Smooth muscle cell (in vitro differentiated cells): Measurements from ENCODE around the gene ZNF462. TPM values are rescaled to one million over a fixed set of nuclear protein-coding genes. Genes with fewer than 3 reads are reported as not detected.

ENCODE experiments used
- DNase-seq: peaks from one replicate; lab custom pipeline; 2025; ENCODE audit not compliant: unreplicated experiment; lab: John Stamatoyannopoulos, UW
- H2AFZ ChIP-seq: fragments of 200-600 bp; sonication (generic); 2 replicates; pipeline ENCODE4 v1.6.0; 2016; ENCODE audit warnings: antibody characterized with exemption, low read depth, mild to moderate bottlenecking
- H3F3A ChIP-seq: fragments of 200-600 bp; sonication (generic); 2 replicates; pipeline ENCODE4 v1.6.0; 2017; ENCODE audit warnings: antibody characterized with exemption, low read depth
- H3K27ac ChIP-seq: fragments of 200-600 bp; sonication (generic); 2 replicates; pipeline ENCODE4 v1.5.1; 2016; ENCODE audit warnings: low read depth, mild to moderate bottlenecking
- H3K27me3 ChIP-seq: fragments of 200-600 bp; sonication (generic); 2 replicates; pipeline ENCODE4 v1.6.1; 2016; ENCODE audit warnings: low read depth, mild to moderate bottlenecking
- H3K36me3 ChIP-seq: fragments of 200-600 bp; sonication (generic); 2 replicates; pipeline ENCODE4 v1.5.1; 2016; ENCODE audit warnings: low read depth
- H3K4me1 ChIP-seq: fragments of 200-600 bp; sonication (generic); 2 replicates; pipeline ENCODE4 v1.5.1; 2016; ENCODE audit warnings: low read depth
- H3K4me2 ChIP-seq: fragments of 200-600 bp; sonication (generic); 2 replicates; pipeline ENCODE4 v1.6.0; 2016; ENCODE audit warnings: mild to moderate bottlenecking
- H3K4me3 ChIP-seq: fragments of 200-600 bp; sonication (generic); 2 replicates; pipeline ENCODE4 v1.5.1; 2016; ENCODE audit warnings: mild to moderate bottlenecking
- H3K79me2 ChIP-seq: fragments of 200-600 bp; sonication (generic); 2 replicates; pipeline ENCODE4 v1.6.0; 2016; ENCODE audit warnings: low read depth, mild to moderate bottlenecking
- H3K9ac ChIP-seq: fragments of 200-600 bp; sonication (generic); 2 replicates; pipeline ENCODE4 v1.6.0; 2016; ENCODE audit warnings: low read depth
- H3K9me3 ChIP-seq: fragments of 200-600 bp; sonication (generic); replicated peaks from 2 replicates; pipeline ENCODE4 v1.5.1; 2016; ENCODE audit warnings: low read depth
- H4K20me1 ChIP-seq: fragments of 200-600 bp; sonication (generic); 2 replicates; pipeline ENCODE4 v1.6.0; 2016; ENCODE audit warnings: low read depth
- CTCF ChIP-seq: fragments of 200-600 bp; sonication (generic); IDR thresholded peaks from 2 replicates; pipeline ENCODE4 v1.5.1; 2017; ENCODE audit warnings: borderline replicate concordance, mild to moderate bottlenecking, antibody characterized with exemption; ENCODE audit not compliant: insufficient read depth, poor library complexity, severe bottlenecking
- WGBS: methylation state at CpG from one replicate; pipeline ENCODE4 v1.1.7; 2016; ENCODE audit warnings: low lambda C conversion rate; 5-methylcytosine and 5-hydroxymethylcytosine counted together
- polyA plus RNA-seq: library from polyadenylated mRNA; unstranded; fragments of >200 nt; fragmentation: Nextera tagmentation; extraction: Ambion mirVana; gene quantifications from 2 replicates; pipeline ENCODE4 v1.2.1, GENCODE V29; 2016
- total RNA-seq: library from RNA; depleted of rRNA; stranded (reverse); fragments of >200 nt; gene quantifications from 2 replicates; pipeline ENCODE4 v1.2.3, GENCODE V29; 2014

Gene ZNF462
- total and polyA plus RNA-seq, 2 experiments from 2014 or later, result 9.1 to 32.2 TPM

- Histone ChIP-seq H3K9me3 (no peaks in the 10 kb centered on the region), H3F3A (no peaks in the 10 kb centered on the region), H3K4me2 (no peak overlapping the region), H4K20me1 (no peaks in the 10 kb centered on the region), H3K4me3 (no peak overlapping the region), H3K27ac (no peak overlapping the region), H3K79me2 (no peaks in the 10 kb centered on the region), H3K4me1 (peaks cover 11% of the 10 kb centered on the region), H3K36me3 (no peaks in the 10 kb centered on the region), H3K9ac (no peak overlapping the region), H2AFZ (no peak overlapping the region), H3K27me3 (no peaks in the 10 kb centered on the region)
- no peak for TF ChIP-seq CTCF
- DNase-seq, result no peak
- WGBS, result 73% methylated on average over 2 of the region's 2 CpGs
Observed at GRCh38 chr9:107049803-107050184, 186.8 kb downstream of the ZNF462 start.

DNA sequence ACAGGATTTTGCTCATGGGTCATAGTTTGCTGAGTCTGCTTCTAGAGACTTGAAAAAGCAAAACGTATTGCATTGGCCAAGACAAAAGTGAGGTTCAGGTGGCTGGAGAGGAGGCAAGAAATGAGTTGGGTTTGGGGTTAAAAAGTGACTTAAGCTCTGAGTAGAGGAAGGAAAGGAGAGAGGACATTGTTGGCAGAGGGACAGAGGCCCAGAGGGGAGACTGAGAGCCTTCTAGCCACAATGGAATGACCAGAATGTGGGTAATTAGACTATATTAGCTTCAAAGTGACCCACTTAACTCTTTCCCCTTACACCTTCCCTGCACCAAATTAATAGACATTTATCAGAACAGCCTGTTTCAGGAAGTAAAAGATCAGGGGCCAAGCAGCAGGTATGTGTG is 188.4 kb downstream of the ZNF462 start:
- H3K4me3 ChIP-seq, result no peak overlapping the region
- 69% methylated on average over 1 of the region's 1 CpG for WGBS
- H3K9me3 ChIP-seq, result no peaks in the 10 kb centered on the region
- no peaks in the 10 kb centered on the region for H3K27me3 ChIP-seq
- H3K4me2 ChIP-seq, result no peak overlapping the region
- no peaks in the 10 kb centered on the region for H3F3A ChIP-seq
- H3K9ac ChIP-seq, result no peak overlapping the region
- no peak for DNase-seq
- no peak overlapping the region for H3K27ac ChIP-seq
- no peaks in the 10 kb centered on the region for H3K79me2 ChIP-seq
- no peaks in the 10 kb centered on the region for H3K36me3 ChIP-seq
- no peaks in the 10 kb centered on the region for H4K20me1 ChIP-seq
- H2AFZ ChIP-seq, result no peak overlapping the region
- peaks cover 11% of the 10 kb centered on the region for H3K4me1 ChIP-seq
- no peak for TF ChIP-seq CTCF

GRCh38 chr9:107054146-107054545 is 191.2 kb downstream of the ZNF462 start:
- H2AFZ ChIP-seq, result no peak overlapping the region
- no peaks in the 10 kb centered on the region for H3K27me3 ChIP-seq
- no peak overlapping the region for H3K4me2 ChIP-seq
- no peaks in the 10 kb centered on the region for H3F3A ChIP-seq
- WGBS, result 93% methylated on average over 2 of the region's 2 CpGs
- H3K79me2 ChIP-seq, result no peaks in the 10 kb centered on the region
- no peak for TF ChIP-seq CTCF
- H3K27ac ChIP-seq, result no peak overlapping the region
- H3K4me1 ChIP-seq, result peaks cover 4% of the 10 kb centered on the region
- no peak for DNase-seq
- H3K36me3 ChIP-seq, result no peaks in the 10 kb centered on the region
- no peak overlapping the region for H3K4me3 ChIP-seq
- no peak overlapping the region for H3K9ac ChIP-seq
- no peaks in the 10 kb centered on the region for H4K20me1 ChIP-seq
- no peaks in the 10 kb centered on the region for H3K9me3 ChIP-seq

- Histone ChIP-seq H3K79me2 (no peaks in the 10 kb centered on the region), H3K9ac (no peak overlapping the region), H3K4me1 (peaks cover 7% of the 10 kb centered on the region), H3K4me2 (no peak overlapping the region), H4K20me1 (no peaks in the 10 kb centered on the region), H3K27me3 (no peaks in the 10 kb centered on the region), H3K9me3 (no peaks in the 10 kb centered on the region), H3F3A (no peaks in the 10 kb centered on the region), H3K4me3 (no peak overlapping the region), H2AFZ (no peak overlapping the region), H3K36me3 (no peaks in the 10 kb centered on the region), H3K27ac (no peak overlapping the region)
- WGBS, result 70% methylated on average over 2 of the region's 2 CpGs
- TF ChIP-seq CTCF, result no peak
- no peak for DNase-seq
Observed at GRCh38 chr9:107059220-107059619, 196.3 kb downstream of the ZNF462 start.
